Measurements from ENCODE around the gene ASPHD2. TPM values are rescaled to one million over a fixed set of nuclear protein-coding genes. Genes with fewer than 3 reads are reported as not detected.

The ASPHD2 gene
- total RNA-seq, 1 donor from 2014 or later: 3.4 TPM

- Histone ChIP-seq H3K4me3 (ENCODE audit: low read depth, low read length) (no peak overlapping the region), H3K36me3 (ENCODE audit: control insufficient read depth, insufficient read depth, low read length) (no peaks in the 10 kb centered on the region), H3K27me3 (ENCODE audit: control insufficient read depth, insufficient read depth, low read length) (peaks cover 1% of the 10 kb centered on the region)
- no peak for DNase-seq (ENCODE audit: low read depth)
- FAIRE-seq: no peak
- TF ChIP-seq CTCF (IDR thresholded peaks at IDR 0.05; ENCODE audit: insufficient read depth, low read length, severe bottlenecking): no peak
Observed at GRCh38 chr22:26389125-26389524, 39.9 kb upstream of the ASPHD2 start.

DNA sequence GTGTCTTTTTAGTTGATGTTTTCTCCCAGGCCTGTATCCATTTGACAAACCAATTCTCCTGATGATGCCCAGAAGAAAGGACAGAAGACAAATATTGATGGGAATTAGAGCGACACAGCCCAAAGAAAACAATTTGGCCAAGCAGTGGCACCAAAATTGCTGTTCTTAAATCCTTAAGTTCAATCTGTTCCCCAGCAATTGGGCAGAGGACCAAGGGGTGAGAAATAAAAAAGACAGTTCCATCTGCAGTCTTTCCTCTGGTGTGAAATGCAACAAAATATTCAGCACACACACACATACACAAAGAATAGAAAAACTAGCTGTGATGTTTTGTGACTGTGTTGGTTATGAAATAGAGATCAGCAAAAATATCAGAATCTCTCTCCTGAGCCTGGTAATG lies 38.0 kb upstream of the ASPHD2 start:
- Histone ChIP-seq H3K27me3 (ENCODE audit: control insufficient read depth, insufficient read depth, low read length) (no peaks in the 10 kb centered on the region), H3K4me3 (ENCODE audit: low read depth, low read length) (no peak overlapping the region), H3K36me3 (ENCODE audit: control insufficient read depth, insufficient read depth, low read length) (no peaks in the 10 kb centered on the region)
- no peak for TF ChIP-seq CTCF (IDR thresholded peaks at IDR 0.05; ENCODE audit: insufficient read depth, low read length, severe bottlenecking)
- FAIRE-seq (no peak), DNase-seq (ENCODE audit: low read depth) (no peak)

GRCh38 chr22:26391623-26392022 lies 37.4 kb upstream of the ASPHD2 start:
- FAIRE-seq (no peak), DNase-seq (ENCODE audit: low read depth) (no peak)
- Histone ChIP-seq H3K36me3 (ENCODE audit: control insufficient read depth, insufficient read depth, low read length) (no peaks in the 10 kb centered on the region), H3K27me3 (ENCODE audit: control insufficient read depth, insufficient read depth, low read length) (no peaks in the 10 kb centered on the region), H3K4me3 (ENCODE audit: low read depth, low read length) (no peak overlapping the region)
- TF ChIP-seq CTCF (IDR thresholded peaks at IDR 0.05; ENCODE audit: insufficient read depth, low read length, severe bottlenecking): no peak

DNA sequence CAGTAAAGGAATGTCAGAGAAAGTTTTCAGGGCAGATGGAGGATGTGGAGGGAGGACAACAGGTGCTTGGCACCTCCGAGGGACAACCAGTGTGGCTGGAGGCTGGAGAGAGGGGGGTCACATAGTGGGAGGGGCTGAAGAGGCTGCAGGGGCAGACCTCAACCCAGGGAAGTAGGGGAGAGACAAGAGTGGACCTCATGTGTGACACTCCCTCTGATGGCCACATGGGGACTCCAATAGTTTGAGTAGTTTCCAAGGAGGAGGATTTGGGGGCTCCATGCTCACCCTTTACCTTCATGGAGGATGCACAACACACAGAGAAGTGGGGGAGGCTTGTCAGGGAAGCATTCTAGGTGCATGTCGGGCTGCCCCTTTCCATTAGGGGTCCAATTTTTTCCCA lies 35.1 kb upstream of the ASPHD2 start:
- FAIRE-seq (no peak), DNase-seq (ENCODE audit: low read depth) (no peak)
- TF ChIP-seq CTCF (IDR thresholded peaks at IDR 0.05; ENCODE audit: insufficient read depth, low read length, severe bottlenecking): no peak

DNA sequence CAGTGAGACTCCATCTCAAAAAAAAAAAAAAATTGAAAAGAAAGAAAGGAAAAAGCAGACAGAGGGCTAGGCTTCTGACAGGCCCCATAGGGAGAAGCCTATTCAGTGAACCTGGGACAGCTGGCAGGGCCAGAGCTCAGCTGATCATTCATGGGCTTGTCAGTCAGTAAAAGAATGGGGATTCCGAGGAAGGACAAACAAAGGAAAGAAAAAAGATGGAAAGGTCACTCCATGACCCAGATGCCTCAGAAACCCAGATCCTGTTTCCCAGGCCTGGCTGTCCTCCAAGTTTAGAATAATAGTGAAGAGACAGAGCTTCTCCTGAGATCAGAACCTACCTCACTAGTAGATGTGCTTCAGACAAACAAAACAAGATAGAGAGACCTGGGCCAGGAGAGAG lies 34.3 kb upstream of the ASPHD2 start:
- no peaks in the 10 kb centered on the region for H3K27me3 ChIP-seq (ENCODE audit: control insufficient read depth, insufficient read depth, low read length)
- TF ChIP-seq CTCF (IDR thresholded peaks at IDR 0.05; ENCODE audit: insufficient read depth, low read length, severe bottlenecking): no peak
- H3K4me3 ChIP-seq (ENCODE audit: low read depth, low read length): no peak overlapping the region
- no peaks in the 10 kb centered on the region for H3K36me3 ChIP-seq (ENCODE audit: control insufficient read depth, insufficient read depth, low read length)
- DNase-seq (ENCODE audit: low read depth): no peak
- no peak for FAIRE-seq

More for the DNA sequence above, 35.1 kb upstream of the ASPHD2 start:
- Histone ChIP-seq H3K36me3 (ENCODE audit: control insufficient read depth, insufficient read depth, low read length) (no peaks in the 10 kb centered on the region), H3K27me3 (ENCODE audit: control insufficient read depth, insufficient read depth, low read length) (no peaks in the 10 kb centered on the region), H3K4me3 (ENCODE audit: low read depth, low read length) (no peak overlapping the region)

DNA sequence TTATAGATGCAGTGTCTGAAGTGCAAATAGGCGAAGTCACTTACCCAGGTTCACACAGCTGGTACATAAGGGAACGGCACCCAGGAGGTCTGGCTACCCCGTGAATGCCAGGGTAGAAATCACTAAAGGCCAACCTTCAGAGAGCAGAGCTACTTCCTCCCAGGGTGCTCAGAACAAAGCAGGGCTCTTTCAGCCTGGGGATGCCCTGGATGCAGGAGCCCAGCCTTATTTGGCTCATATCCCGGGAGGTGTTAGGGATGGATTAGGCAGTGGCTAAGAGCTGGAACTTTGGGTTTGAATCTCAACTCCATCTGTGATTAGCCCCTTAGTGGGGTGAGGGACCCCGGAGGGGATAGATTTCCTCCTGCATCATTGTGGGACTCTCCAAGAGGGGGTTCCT lies 33.1 kb upstream of the ASPHD2 start:
- DNase-seq (ENCODE audit: low read depth) (no peak), FAIRE-seq (no peak)
- TF ChIP-seq CTCF (IDR thresholded peaks at IDR 0.05; ENCODE audit: insufficient read depth, low read length, severe bottlenecking): no peak
- Histone ChIP-seq H3K4me3 (ENCODE audit: low read depth, low read length) (no peak overlapping the region), H3K36me3 (ENCODE audit: control insufficient read depth, insufficient read depth, low read length) (no peaks in the 10 kb centered on the region), H3K27me3 (ENCODE audit: control insufficient read depth, insufficient read depth, low read length) (no peaks in the 10 kb centered on the region)

Data from bronchial epithelial cell (primary cell).